K562 (cell line): ENCODE measurements around the gene LUC7L. TPM values are rescaled to one million over a fixed set of nuclear protein-coding genes. Genes with fewer than 3 reads are reported as not detected.
A peak's percentile ranks its signal among the peaks of the same experiment; 100 is the strongest.

Experiments used
- ARID1B ChIP-seq: fragments of 450-650 bp; IDR thresholded peaks from 2 replicates; pipeline ENCODE4 v1.6.1; 2016; ENCODE audit warnings: antibody characterized with exemption, mild to moderate bottlenecking, inconsistent platforms
- CBFA2T3 ChIP-seq: fragments of 450-650 bp; IDR thresholded peaks from 2 replicates; pipeline ENCODE4 v1.6.1; 2017
- CBX2 ChIP-seq: fragments of 200-600 bp; sonication (generic); IDR thresholded peaks from one replicate; pipeline ENCODE4 v1.6.1; 2012; ENCODE audit warnings: mild to moderate bottlenecking, low read length, inconsistent platforms; ENCODE audit not compliant: insufficient read depth, poor library complexity, severe bottlenecking
- CBX8 ChIP-seq: fragments of 200-600 bp; sonication (generic); IDR thresholded peaks from 2 replicates; pipeline ENCODE4 v1.6.1; 2012; ENCODE audit warnings: borderline replicate concordance, mixed run types, low read depth, mild to moderate bottlenecking, moderate library complexity, mixed read lengths, low read length, control low read depth, inconsistent platforms; ENCODE audit not compliant: poor library complexity, severe bottlenecking; ENCODE audit errors: extremely low read depth
- CXXC5 ChIP-seq: fragments of 250-450 bp; sonication (Bioruptor Pico); IDR thresholded peaks from 2 replicates; pipeline ENCODE4 v1.8.0; 2022; ENCODE audit warnings: inconsistent platforms, mild to moderate bottlenecking, moderate library complexity
- EGR1 ChIP-seq: fragments of 450-650 bp; conservative IDR thresholded peaks from 2 replicates; pipeline ENCODE4 v1.6.1; 2017; ENCODE audit warnings: mild to moderate bottlenecking
- ETV1 ChIP-seq: fragments of 450-650 bp; conservative IDR thresholded peaks from 2 replicates; pipeline ENCODE4 v1.6.1; 2016; ENCODE audit warnings: missing genetic modification characterization, control low read depth, low read depth, missing compliant biosample characterization
- IFI16 ChIP-seq: fragments of 250-450 bp; sonication (Bioruptor Pico); IDR thresholded peaks from 2 replicates; pipeline ENCODE4 v2.1.2; 2022; ENCODE audit warnings: mild to moderate bottlenecking, inconsistent platforms
- KLF10 ChIP-seq: fragments of 250-450 bp; sonication (Bioruptor Pico); IDR thresholded peaks from 2 replicates; pipeline ENCODE4 v1.6.1; 2021; ENCODE audit warnings: matching md5 sums
- MCM2 ChIP-seq: fragments of 450-650 bp; IDR thresholded peaks from 2 replicates; pipeline ENCODE4 v1.6.1; 2017; ENCODE audit warnings: low read depth, mild to moderate bottlenecking
- NBN ChIP-seq: fragments of 450-650 bp; IDR thresholded peaks from 2 replicates; pipeline ENCODE4 v1.6.1; 2016; ENCODE audit warnings: low read depth, mild to moderate bottlenecking
- NR4A1 ChIP-seq, 2 experiments: fragments of 250-450 bp in 1 of 2; fragments of 450-650 bp in 1 of 2; sonication (Bioruptor Pico) in 1 of 2; IDR thresholded peaks; 2 replicates each; pipeline versions ENCODE4 v1.4.0 to v1.6.1; 2016 to 2020; ENCODE audit warnings: mild to moderate bottlenecking in 2 of 2, missing compliant biosample characterization in 1 of 2, missing genetic modification characterization in 1 of 2, moderate library complexity in 1 of 2
- RAD51 ChIP-seq: fragments of 450-650 bp; IDR thresholded peaks from 2 replicates; pipeline ENCODE4 v1.7.1; 2016; ENCODE audit warnings: low read depth, mild to moderate bottlenecking, borderline replicate concordance
- RCOR1 ChIP-seq, 2 experiments: IDR thresholded peaks; 2 replicates each; pipeline ENCODE4 v1.6.1; 2012; ENCODE audit warnings: low read depth in 2 of 2, low read length in 2 of 2, borderline replicate concordance in 1 of 2, improper control_type of control experiment in 1 of 2
- SAFB2 ChIP-seq: fragments of 200-400 bp; formaldehyde crosslinking; IDR thresholded peaks from 2 replicates; pipeline ENCODE4 v1.6.1; 2018; ENCODE audit warnings: borderline replicate concordance, low read length, low read depth, moderate library complexity; ENCODE audit not compliant: severe bottlenecking
- TCF7 ChIP-seq: sonication (generic); IDR thresholded peaks from 2 replicates; pipeline ENCODE4 v1.6.1; 2016; ENCODE audit warnings: antibody characterized with exemption, borderline replicate concordance
- YBX1 ChIP-seq: fragments of 450-650 bp; IDR thresholded peaks from 2 replicates; pipeline ENCODE4 v1.7.1; 2016; ENCODE audit warnings: mild to moderate bottlenecking
- ZBTB17 ChIP-seq: fragments of 450-650 bp; formaldehyde crosslinking; IDR thresholded peaks from 2 replicates; pipeline ENCODE4 v1.4.0; 2020; ENCODE audit warnings: mild to moderate bottlenecking
- ZNF79 ChIP-seq: fragments of 250-450 bp; sonication (Bioruptor Pico); IDR thresholded peaks from 2 replicates; pipeline ENCODE4 v1.4.0; 2020; ENCODE audit warnings: low read depth, mild to moderate bottlenecking, moderate library complexity
- polyA plus RNA-seq, 8 experiments: library from polyadenylated mRNA; depleted of rRNA in 4 of 8; stranded (reverse) in 5 of 8; unstranded in 3 of 8; fragments of >200 nt; fragmentation: Nextera tagmentation in 2 of 8; fragmentation: Illumina TruSeq in 1 of 8; extraction: Ambion mirVana in 2 of 8; extraction: Trizol in 1 of 8; gene quantifications; 2 replicates each; pipeline versions ENCODE4 v1.2.1 to v1.2.3, GENCODE V29; 2011 to 2014; ENCODE audit warnings: inconsistent platforms in 1 of 8, missing spikeins in 1 of 8
- total RNA-seq, 7 experiments: library from RNA; depleted of rRNA in 6 of 7; stranded (reverse); fragments of >200 nt in 6 of 7; fragmentation: Illumina TruSeq in 2 of 7; extraction: Trizol in 2 of 7; gene quantifications; 2 replicates each; pipeline versions ENCODE4 v1.2.1 to v1.2.3, GENCODE V29; 2011 to 2021; ENCODE audit warnings: low replicate concordance in 1 of 7
- TF ChIP-seq, protein P1 (sequence below): fragments of 250-450 bp; sonication (Bioruptor Pico); IDR thresholded peaks from 2 replicates; pipeline ENCODE4 v1.8.0; 2022; ENCODE audit warnings: moderate library complexity, mild to moderate bottlenecking, inconsistent platforms
- TF ChIP-seq, protein P2 (sequence below): fragments of 250-450 bp; sonication (Bioruptor Pico); IDR thresholded peaks from 2 replicates; pipeline ENCODE4 v1.5.0; 2021
- TF ChIP-seq, protein P3 (sequence below), 2 experiments: IDR thresholded peaks; 2 replicates each; pipeline ENCODE4 v1.6.1; 2011; ENCODE audit warnings: borderline replicate concordance in 1 of 2, control low read depth in 1 of 2, low read depth in 1 of 2, low read length in 1 of 2, mild to moderate bottlenecking in 1 of 2, mixed read lengths in 1 of 2, moderate library complexity in 1 of 2; ENCODE audit not compliant: insufficient read depth in 1 of 2, insufficient read length in 1 of 2, poor library complexity in 1 of 2, severe bottlenecking in 1 of 2; ENCODE audit errors: extremely low read depth in 1 of 2

Gene LUC7L
- total and polyA plus RNA-seq, 9 of the 15 experiments (the other 6 are each of a cell fraction or from before 2014, with no cell fraction given), result 1.7 to 93.3 (median 59.5) TPM

DNA sequence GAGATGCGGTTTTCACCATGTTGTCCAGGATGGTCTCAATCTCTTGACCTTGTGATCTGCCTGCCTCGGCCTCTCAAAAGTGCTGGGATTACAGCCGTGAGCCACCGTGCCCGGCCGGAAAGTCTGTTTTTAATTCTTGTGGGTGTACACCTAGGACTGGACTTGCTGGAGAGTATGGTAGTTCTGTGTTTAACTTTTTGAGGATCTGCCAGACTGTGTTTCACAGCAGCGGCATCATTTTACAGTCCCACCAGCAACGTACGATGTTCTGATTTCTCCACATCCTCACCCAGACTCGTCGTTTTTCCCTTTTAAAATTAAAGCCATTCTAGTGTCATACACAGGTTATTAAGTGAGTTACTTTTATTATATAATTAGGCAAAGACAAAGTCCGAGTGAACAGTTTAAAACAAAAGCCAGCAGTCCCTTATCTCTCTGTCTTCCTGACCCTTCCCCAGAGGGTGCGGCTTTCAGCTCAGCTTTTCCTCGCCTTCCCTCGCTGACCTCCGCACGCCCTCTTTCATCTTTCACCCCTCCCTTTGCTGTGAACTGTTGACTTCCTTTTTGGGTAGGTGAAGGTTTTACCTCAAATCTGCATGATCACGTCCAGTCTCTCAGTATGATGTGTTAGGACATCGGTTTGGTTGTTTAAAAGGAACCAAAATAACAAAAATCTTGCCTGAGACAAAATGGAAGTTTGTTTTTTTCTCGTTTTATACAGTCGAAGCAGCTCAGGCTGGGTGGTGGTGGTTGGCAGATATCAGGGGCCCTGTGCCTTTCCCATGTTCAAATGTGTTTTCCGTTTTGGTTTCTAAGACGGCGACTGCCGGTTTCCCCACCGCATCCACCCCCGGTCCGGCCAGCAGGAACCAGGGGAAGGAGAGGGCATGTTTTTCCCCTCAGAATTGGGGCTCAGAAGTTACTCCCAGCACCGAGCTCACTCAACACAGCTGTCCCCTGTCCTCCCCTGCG, 23.4 kb upstream of the LUC7L start (continued):
- TF ChIP-seq, protein P1, sequence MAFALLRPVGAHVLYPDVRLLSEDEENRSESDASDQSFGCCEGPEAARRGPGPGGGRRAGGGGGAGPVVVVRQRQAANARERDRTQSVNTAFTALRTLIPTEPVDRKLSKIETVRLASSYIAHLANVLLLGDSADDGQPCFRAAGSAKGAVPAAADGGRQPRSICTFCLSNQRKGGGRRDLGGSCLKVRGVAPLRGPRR (CRISPR knock-in tag), result no peak
- no peak for TF ChIP-seq SAFB2
- no peak for TF ChIP-seq YBX1
- peak; percentile 30; the same call in 1 of the 2 replicates for TF ChIP-seq CBFA2T3
- no peak for TF ChIP-seq CBX8
- no peak for TF ChIP-seq NR4A1 (CRISPR knock-in tag; IDR thresholded peaks at IDR 0.05)
- TF ChIP-seq NR4A1 (tag; IDR thresholded peaks at IDR 0.05), result 0 out of 2 replicates have a peak, but pooled peaks have one; percentile 58
- TF ChIP-seq ARID1B, result peak; percentile 43
- no peak for TF ChIP-seq KLF10 (CRISPR knock-in tag)
- no peak for TF ChIP-seq ZBTB17
- TF ChIP-seq TCF7, result peak; percentile 85; the same call in 1 of the 2 replicates
- TF ChIP-seq CBX2, result no peak
- TF ChIP-seq IFI16 (CRISPR knock-in tag), result no peak
- TF ChIP-seq ZNF79 (CRISPR knock-in tag), result no peak
- TF ChIP-seq, protein P2, sequence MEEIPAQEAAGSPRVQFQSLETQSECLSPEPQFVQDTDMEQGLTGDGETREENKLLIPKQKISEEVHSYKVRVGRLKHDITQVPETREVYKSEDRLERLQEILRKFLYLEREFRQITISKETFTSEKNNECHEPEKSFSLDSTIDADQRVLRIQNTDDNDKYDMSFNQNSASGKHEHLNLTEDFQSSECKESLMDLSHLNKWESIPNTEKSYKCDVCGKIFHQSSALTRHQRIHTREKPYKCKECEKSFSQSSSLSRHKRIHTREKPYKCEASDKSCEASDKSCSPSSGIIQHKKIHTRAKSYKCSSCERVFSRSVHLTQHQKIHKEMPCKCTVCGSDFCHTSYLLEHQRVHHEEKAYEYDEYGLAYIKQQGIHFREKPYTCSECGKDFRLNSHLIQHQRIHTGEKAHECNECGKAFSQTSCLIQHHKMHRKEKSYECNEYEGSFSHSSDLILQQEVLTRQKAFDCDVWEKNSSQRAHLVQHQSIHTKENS (CRISPR knock-in tag), result no peak
- TF ChIP-seq ETV1 (tag), result peak; percentile 43
- no peak for TF ChIP-seq RAD51
- TF ChIP-seq CXXC5 (CRISPR knock-in tag), result peak; percentile 58
- TF ChIP-seq RCOR1 (IDR thresholded peaks at IDR 0.05; ENCODE audit: borderline replicate concordance in 1 of 2, low read depth in 2 of 2, low read length in 2 of 2), result peak in 1 of 2 experiments; percentile 19; a peak in 1 of 4 replicates
- 0 out of 2 replicates have a peak, but pooled peaks have one; percentile 23 for TF ChIP-seq NBN
- TF ChIP-seq, protein P3, sequence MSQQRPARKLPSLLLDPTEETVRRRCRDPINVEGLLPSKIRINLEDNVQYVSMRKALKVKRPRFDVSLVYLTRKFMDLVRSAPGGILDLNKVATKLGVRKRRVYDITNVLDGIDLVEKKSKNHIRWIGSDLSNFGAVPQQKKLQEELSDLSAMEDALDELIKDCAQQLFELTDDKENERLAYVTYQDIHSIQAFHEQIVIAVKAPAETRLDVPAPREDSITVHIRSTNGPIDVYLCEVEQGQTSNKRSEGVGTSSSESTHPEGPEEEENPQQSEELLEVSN (IDR thresholded peaks at IDR 0.05; ENCODE audit: borderline replicate concordance in 1 of 2, extremely low read depth in 1 of 2, insufficient read depth in 1 of 2, insufficient read length in 1 of 2, low read depth in 1 of 2, low read length in 1 of 2, poor library complexity in 1 of 2, severe bottlenecking in 1 of 2), result no peak
- TF ChIP-seq EGR1, result peak; percentile 35; the same call in 1 of the 2 replicates
- TF ChIP-seq MCM2, result no peak
